Stimulated activated naive CD4-positive, alpha-beta T cell treated with Interleukin-2 at 50 U/mL for 16 hours (primary cell): ENCODE measurements around the gene SORCS2.

Source experiments
- DNase-seq: peaks from one replicate; lab custom pipeline; 2025; lab: John Stamatoyannopoulos, UW

SORCS2 gene

DNA sequence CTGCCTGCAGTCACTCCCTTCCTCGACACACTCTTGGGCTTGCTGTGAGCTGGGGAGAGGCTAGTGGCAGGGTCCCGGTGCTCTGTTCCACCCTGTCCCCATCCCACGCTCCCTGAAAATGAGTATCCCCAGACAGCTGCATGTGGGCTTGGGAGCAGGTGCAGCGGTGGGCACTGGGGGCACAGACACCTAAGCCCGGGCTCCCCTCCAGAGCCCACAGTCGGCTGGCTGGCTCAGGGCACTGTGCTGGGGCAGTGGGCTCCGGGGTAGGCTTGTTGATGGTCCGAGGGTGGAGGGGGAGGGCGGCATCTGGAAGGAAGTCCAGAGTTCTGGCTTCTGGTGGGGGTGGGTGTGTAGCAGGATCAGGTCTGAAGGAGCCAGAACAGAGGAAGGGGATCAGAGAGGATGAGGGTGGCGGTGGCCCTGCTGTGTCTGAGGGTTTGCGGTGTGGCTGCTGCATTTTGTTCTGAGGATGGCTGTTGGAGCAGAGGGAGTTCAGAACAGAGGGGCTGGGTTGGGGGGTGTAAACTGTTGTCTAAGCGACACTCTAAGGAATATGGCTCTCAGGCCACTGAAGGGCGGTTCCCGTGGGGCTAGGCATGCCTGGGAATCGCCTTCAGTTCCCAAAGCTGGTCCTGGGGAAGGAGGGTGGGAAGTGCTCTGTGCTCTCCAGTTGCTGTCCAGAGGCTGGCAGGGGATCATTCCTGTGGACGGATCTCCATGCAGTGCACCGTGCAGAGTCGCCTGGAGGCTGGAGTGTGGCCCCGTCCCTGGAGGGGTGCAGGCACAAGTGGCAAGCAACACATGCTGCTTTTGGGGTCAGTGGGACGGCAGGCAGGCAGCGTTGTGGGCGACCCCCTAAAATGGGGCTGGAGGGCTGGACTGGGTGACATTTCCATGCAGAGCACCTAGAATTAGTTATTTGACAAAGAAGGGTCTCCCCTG, 114.0 kb downstream of the SORCS2 start:
- DNase-seq = no peak

DNA sequence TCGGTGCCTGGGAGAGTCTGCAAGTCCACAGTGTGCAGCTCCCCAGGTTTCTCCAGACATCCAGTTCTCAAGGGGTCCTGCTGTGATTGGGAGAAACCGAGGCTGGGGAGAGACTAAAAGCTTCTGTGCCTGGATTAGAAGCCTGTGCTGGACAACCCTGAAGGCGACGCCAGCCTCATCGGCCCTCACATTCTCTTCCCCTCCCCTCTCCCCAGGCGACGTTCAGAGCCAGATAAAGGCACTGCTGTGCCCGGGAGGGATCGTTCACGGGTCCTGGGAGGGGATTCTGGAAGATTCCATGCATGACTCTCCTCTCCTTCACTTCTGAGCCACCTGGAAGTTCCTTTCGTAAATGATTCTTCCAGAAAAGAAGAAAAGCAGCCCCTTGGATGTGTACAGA, 114.6 kb downstream of the SORCS2 start:
- DNase-seq = no peak

DNA sequence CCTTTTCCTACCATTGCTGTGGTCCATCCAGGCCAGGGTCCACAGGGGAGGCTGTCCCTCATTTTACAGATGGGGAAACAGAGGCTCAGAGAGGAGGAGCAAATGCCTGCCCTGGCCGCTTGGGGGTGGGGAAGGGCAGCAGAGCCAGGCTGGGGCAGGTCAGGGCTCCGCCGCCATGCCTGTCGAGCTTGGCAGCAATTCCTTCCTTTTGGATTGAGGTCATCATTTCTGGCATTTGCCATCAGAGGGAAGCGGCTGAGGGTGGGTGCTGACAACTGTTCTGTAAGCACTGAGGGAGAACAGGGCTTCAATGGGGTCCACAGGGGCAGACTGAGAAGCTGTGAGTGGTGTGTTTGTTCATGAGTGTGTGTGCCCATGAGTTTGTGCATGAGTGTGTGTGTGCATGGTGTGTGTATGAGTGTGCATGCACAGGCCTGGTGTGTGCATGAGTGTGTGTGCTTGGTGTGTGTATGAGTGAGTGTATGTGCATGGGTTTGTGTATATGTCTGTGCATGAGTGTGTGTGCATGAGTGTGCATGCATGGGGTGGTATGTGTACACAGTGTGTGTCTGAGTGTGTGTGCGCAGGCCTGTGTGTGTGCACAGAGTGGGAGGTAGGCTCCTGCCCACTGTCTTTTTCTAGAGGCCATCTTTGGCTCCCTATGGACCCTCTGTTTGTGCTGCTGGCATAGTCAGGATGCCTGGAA, 115.2 kb downstream of the SORCS2 start:
- DNase-seq = no peak

DNA sequence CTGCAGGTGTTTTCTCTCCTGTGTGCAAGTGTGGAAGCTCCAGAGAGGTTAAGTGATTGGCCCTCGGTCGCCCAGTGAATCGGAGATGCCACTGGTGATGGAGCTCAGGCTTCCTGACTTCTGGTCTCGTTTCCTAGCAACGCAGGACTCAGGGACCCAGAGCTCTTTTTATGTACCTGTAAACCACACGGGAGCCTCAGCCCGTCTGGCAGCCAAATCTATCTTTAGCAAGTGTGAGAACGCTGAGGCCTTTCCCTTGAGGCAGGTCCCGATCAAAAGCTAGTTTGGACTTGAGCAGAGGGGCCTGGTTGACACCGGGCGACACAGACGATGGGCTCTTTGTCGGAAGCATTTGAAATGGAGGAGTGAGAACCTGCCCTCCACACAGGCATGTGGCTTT, 116.8 kb downstream of the SORCS2 start:
- no peak for DNase-seq

DNA sequence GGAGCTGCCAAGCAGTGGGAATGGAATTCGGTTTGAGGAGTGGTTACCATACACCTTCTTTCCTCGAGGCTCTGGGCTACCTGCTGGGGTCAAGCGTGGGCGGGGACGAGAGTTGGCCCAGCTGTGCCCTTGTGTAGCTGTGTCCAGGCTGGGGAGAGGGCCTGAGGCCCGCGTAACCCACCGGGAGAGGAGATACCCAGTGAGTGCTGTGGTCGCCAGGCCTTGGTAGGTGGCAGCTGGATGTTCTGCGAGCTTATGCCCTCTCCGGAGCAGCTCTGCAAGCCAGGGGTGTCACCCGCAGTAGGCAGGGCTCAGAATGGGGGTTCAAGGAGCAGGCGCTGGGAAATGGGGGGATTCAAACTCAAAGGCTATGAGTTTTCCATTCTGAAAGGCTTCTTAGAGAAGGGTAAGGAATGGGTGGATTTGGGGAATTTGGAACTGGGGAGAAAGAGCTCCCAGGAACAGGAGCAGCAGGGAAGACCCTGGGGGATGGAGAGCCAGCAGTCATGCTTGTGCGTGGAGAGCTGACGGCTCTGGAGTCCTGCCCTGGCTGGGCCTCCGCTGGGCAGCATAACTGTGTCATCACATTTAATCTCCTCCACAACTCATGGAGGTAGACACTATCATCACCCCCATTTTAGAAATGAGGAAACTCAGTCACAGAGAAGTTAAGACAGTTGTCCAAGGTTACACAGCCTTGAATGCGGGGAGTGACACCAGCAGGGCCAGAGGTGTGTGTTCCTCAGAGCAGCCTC, 117.5 kb downstream of the SORCS2 start:
- no peak for DNase-seq

DNA sequence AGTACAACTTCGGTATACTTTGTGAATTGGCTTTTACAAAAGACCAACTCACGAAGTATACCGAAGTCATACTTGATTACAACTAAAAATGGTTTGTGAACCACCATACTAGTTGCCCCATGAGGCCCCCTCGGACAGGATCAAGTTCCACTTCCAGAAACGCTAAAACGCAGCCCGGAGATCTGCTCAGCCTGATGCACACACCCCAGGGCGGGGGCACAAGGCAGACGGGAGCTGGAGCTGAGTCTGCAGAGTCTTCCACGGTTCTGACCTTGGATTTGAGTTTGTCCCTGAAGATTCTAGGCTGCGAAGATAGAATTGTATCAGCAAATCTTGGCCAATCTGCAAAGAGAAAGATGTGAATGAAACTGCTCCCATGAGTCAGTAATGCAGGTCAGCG, 118.1 kb downstream of the SORCS2 start:
- DNase-seq = no peak

DNA sequence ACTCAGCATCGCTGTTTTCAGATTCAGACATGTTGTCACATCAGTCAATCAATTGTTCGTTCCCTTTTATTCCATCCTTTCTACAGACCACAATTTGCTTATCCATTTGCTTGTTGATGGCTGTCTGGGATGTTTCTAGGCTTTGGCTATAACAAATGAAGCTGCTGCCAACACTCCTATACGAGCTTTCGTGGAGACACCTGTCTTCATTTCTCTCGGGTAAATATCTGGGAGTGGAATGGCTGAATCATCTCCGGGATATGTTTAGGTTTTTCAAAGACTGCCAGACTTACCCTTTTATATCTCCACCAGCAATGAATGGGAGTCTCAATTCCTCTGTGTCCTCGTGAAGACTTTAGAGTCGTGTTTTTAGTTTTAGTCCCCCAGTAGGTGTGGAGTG, 118.9 kb downstream of the SORCS2 start:
- DNase-seq = no peak

DNA sequence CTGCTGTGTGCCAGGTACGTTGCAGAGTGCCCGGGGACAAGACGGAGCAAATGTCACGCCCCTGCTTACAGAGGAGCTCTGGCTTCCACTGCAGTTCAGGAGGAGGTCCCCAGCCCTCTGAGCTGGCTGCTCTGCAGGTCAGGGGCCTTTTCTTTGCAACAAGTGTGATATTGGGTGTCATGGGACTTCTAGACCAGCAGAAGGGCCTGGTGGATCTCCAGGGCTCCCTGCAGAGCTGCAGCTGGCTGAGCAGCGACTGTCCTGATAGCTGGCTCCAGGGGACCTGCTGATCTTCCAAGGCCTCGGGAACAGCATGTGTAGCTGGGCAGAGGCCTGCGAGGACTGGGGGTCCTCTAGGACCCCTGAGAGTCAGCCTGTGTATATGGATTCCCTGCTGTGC, 120.4 kb downstream of the SORCS2 start:
- DNase-seq = no peak

DNA sequence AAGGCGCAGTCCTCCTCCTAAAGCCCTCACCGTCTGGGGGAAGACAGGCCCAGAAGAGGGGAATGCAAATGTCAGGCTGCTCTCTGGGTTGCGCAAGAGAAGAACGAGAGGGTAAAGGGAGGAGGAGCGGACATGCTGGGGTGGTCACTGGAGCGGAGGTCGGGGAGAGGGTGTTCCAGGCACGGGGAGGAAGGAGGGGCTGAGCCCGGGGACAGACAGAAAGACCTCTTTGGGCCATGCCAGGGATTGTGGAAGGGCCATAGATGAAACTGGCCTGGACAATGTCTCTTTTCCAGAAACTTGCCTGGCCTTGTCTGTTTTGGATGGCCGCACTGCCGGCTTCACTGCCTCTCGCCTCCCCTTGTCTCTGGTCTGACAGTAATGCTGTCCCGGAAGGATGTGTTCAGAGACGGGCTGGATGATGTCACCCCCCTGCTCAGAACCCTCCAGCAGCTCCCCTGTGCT, 121.0 kb downstream of the SORCS2 start:
- no peak for DNase-seq

DNA sequence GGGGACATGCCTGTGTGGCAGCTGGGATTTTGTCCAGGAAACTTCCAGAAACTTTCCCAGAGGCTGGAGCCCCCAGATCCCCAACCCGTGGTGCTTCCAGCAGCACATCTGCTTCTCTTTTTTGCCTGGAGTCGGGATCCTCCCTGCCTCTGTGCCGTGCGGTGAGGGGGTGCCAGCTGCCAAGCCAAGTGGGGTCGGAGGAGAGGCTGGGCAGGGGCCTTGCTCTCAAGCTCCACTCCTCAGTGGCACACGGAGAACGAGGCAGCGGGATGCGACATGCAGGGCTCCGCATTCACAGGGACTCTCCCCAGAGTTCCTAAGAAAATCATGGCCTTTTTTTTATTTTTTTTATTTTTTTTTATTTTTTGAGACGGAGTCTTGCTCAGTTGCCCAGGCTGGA, 121.7 kb downstream of the SORCS2 start:
- DNase-seq = no peak

DNA sequence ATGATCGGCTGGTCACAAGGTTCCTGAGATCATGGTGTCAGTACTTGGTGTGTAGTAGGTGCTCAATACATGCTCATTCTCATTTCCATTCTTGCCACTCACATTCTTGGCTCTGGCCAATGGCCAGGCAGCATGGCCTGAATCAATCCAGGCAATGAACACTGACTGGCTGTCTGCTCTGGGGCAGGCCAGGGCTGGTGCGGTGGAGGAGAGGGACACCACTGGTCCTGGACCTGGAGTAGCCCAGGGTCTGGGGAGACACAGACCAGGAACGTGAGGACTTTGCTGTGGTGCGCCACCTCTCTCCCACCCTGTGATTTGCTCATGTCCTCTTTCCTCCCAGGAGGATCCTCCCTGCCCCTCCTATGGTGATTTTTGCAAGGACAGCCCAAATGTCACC, 122.9 kb downstream of the SORCS2 start:
- DNase-seq = no peak

DNA sequence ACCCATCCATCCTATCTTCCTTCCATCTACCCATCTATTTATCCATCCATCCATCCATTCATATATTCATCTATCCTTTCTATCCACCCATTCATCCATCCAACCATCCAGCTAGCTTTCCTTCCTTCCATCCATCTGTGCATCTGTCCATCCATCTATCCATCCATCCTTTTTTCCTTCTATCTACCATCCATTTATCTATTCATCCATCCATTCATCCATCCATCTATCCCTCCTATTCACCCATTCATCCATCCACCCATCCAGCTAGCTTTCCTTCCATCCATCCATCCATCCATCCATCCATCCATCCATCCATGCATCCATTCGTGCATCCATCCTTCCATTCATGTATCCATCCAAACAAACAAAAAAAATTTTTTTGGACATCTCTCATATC, 123.6 kb downstream of the SORCS2 start:
- no peak for DNase-seq

DNA sequence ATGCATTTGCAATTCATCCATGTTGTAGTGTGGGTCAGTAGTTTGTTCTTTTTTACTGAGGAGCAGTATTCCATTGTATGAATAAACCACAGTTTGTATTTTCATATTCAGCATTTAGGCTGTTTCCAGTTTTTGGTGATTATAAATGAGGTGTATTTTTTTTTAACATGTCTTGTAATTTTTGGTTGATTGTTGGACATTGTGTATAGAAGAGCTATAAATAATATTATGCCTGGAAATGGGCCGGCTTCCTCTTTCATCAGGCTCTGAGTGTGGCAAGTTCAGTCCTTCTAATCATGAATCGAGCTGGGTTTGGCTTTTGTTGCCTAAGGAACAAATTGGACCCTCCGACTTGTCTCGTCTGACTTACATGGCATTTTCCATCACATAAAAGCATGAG, 126.7 kb downstream of the SORCS2 start:
- DNase-seq = no peak

DNA sequence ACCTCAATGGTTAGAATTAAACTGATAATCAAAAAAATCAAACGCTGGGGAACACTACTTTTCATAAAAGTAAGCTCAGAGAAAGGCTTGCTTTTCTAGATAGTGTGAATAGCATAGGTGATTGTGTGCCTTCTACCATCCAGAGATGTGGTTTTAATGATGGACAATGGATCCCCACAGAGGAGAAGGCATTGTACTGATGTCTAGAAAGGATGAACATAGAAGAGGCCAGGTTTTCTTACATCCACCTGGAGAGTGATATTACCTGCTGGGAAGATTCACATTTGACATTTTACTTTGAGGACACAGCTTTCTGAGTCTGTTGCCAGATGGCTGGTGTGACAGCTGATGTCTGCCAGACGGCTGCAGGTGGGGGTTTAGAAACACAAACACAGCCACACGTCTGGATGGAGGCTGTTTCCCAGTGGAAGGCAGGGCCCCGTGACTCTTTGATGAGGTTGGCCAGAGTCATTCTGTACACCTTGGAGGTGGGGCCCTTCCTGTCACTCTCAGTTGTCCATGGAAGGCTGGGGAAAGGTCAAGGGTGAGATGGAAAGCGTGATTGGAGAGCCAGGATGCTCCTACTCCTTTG, 128.0 kb downstream of the SORCS2 start:
- DNase-seq = no peak

DNA sequence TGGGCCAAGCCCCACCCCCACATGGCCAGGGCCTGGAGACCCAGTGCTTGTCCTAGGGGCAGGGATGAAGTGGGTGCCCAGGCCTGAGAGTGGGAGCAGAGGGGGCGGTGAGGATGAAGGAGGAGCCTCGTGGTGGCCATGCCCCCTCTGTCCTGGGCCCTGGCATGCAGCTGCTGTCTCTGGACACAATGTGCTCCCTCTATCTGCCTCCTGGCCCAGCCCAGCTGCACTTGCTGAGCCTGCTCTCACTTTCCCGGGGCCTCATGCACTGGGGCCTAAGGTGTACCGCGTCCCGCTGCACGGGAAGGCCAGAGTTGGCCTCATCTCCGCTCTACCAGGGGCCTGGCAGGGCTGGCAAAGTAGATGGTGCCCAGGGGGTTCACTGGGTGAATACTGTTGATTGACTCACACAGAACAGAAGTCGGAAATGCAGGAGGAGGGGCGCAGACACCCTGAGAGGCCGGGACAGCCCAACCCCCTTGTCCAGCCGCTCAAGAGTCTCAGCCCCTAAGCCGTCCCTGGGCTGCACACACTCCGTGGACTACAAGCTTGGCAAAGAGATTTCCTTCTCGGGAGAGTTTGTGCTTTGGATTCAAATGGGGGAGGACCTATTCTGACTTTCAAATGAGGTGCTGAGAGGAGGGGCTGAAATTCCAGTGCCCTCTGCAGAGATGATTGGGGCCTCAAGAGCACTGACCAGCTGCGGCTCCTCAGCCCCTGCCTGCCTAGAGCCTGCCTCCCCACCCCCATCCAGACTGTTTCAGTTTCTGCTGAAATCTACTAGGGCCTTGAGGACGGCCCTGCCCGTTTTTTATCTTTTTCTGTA, 130.0 kb downstream of the SORCS2 start:
- DNase-seq = no peak

DNA sequence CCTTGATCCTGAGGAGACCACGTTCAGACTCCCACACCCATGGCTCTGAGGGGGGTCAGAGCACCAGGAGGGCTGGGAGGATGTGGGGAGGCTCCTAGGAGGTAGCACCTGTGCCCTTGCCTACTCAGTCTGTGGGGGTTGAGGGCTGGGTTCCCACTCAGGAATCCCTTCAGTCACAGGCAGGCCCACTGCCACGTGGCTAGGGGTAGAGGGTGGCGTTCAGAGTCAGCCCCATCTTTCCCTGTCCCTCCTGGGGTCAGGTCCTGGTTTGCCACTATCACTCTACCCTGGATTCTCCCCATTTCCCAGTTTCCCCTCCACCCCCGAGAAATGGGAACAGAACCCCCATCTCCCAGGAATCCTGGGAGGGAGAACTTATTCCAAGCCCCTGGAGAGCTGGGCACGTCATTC, 131.1 kb downstream of the SORCS2 start:
- DNase-seq = no peak

DNA sequence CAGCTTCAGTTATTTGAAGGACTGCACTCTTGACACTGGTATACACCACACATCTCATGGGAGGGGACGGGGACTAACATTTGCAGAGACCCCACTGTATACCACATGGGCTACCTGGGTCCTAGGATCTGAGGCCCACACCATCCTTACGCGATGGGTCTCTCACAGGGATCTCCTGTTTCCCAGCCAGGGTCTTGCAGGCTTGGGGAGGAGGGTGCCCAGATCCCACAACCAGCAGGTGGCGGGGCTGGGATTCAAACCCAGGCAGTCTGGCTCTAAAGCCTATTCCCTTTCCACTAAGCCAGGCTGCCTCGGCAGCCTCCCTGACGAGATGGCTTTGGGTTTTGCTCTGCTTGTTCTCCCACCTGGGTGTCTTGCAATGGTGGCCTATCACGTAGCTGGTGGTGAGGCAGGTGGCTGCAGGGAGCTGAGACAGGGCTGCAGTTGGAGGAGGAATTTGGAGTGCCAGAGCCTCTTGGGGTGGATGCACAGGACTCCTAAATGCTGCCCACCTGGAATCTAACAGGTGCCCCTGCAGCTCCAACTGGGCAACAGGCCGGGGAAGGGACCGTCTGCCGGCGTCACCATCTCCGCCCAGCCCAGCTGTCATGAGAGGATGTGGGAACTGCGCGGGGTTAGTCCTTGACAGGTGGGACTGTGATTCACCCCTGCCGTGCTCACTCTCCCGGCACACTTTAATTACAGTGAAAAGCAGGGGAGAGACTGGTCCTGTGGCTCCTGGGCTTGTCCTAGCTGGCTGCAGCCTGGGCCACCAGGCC, 131.7 kb downstream of the SORCS2 start:
- DNase-seq = no peak

DNA sequence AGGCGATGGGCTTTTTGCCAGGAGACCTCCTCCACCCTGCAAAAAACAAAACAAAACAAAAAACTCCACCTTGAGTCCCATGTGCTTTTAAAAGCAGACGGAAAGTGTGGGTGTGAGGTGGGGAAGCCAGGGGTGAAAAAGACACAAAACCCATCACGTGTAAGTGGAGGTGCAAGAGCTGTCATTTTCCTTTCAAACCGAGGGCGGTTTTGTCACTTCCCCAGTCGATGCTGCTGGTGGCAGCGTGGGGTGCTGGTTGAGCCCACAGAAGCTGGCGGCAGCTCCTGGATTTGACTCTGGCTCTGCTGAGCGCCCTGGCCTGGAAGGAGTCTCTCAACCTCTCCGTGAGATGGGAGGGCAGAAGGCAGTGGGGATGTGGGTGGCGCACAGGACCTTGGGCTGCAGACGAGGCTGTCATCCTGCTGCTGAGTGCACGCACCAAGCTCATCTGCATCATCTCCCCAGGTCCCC, 132.3 kb downstream of the SORCS2 start:
- DNase-seq = no peak

DNA sequence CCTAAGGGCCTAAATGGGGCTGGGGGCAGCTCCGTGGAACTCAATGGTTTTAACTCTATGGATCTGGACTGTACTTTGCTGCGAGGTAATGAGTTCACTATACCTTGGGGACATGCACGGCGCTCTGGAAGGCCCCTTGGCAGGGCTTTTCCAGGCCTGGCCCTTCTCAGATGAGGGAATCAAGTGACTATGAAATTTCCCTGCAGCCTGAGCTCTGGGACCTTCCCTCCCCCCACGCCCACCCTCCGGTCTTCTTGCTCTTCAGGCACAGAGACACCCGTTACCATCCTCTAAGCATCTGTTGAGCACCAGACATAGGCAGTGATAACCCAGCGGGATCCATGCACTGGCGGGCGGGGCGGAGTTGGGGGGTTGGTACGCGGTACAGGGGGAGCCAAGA, 133.2 kb downstream of the SORCS2 start:
- DNase-seq = no peak

DNA sequence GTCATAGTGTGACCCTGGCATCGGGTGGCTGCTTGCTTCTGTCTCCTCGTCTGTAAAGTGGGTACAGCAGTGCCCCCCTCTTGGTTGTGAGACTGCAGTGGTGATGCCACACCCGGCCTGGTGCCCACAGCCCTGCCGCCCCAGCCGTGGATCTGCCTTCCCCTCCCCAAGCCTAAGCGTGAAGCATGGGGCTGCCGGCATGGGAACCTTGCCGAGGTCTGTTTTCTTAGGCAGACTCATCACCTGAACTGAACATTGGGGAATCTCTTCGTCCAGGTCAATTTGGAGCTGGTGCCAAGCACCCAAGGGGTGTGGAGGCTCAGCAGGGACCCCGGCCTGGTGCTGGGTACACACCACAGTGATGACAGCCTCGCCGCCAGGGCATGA, 134.0 kb downstream of the SORCS2 start:
- no peak for DNase-seq
